Keratinocyte (primary cell): Measurements from ENCODE around the gene BCAR3. TPM values are rescaled to one million over a fixed set of nuclear protein-coding genes. Genes with fewer than 3 reads are reported as not detected.

Experiments
- DNase-seq: peaks from one replicate; pipeline ENCODE4 v3.0.0-alpha.2; 2011; ENCODE audit warnings: low read depth, missing footprints, low spot score
- FAIRE-seq: peaks from 2 replicates; lab custom pipeline; 2011; peaks lifted over from hg19 to GRCh38; lab: Jason Lieb, UNC
- H2AFZ ChIP-seq: 2 replicates; pipeline ENCODE4 v1.6.0; 2012; ENCODE audit warnings: low read length, control low read depth, inconsistent platforms; ENCODE audit not compliant: control insufficient read depth
- H3K27ac ChIP-seq: 2 replicates; pipeline ENCODE4 v1.5.1; 2011; ENCODE audit warnings: low read length; ENCODE audit not compliant: control insufficient read depth, insufficient read depth
- H3K27me3 ChIP-seq: 3 replicates; pipeline ENCODE4 v1.6.0; 2011; ENCODE audit warnings: low read length; ENCODE audit not compliant: control insufficient read depth, insufficient read depth; ENCODE audit errors: extremely low read depth
- H3K36me3 ChIP-seq, 2 experiments: 2 replicates in 1 of 2; 3 replicates in 1 of 2; pipeline ENCODE4 v1.5.1; 2011; ENCODE audit warnings: low read length in 2 of 2, mild to moderate bottlenecking in 1 of 2; ENCODE audit not compliant: control insufficient read depth in 2 of 2, insufficient read depth in 2 of 2; ENCODE audit errors: extremely low read depth in 1 of 2
- H3K4me1 ChIP-seq: 3 replicates; pipeline ENCODE4 v1.5.1; 2011; ENCODE audit warnings: low read length; ENCODE audit not compliant: control insufficient read depth, insufficient read depth; ENCODE audit errors: extremely low read depth
- H3K4me2 ChIP-seq: 3 replicates; pipeline ENCODE4 v1.6.0; 2011; ENCODE audit warnings: low read depth, low read length; ENCODE audit not compliant: control insufficient read depth, insufficient read depth; ENCODE audit errors: extremely low read depth
- H3K4me3 ChIP-seq, 3 experiments: fragments of 200-600 bp in 1 of 3; sonication (generic) in 1 of 3; 2 replicates in 2 of 3; 3 replicates in 1 of 3; pipeline ENCODE4 v1.5.1; 2011 to 2016; ENCODE audit warnings: low read length in 3 of 3, mild to moderate bottlenecking in 3 of 3, control low read depth in 2 of 3, inconsistent platforms in 1 of 3, low read depth in 1 of 3, mixed read lengths in 1 of 3, mixed run types in 1 of 3, moderate library complexity in 1 of 3; ENCODE audit not compliant: control insufficient read depth in 2 of 3, insufficient read depth in 2 of 3; ENCODE audit errors: extremely low read depth in 1 of 3
- H3K79me2 ChIP-seq: 2 replicates; pipeline ENCODE4 v1.6.0; 2012; ENCODE audit warnings: low read length; ENCODE audit not compliant: control insufficient read depth, insufficient read depth
- H3K9ac ChIP-seq: 3 replicates; pipeline ENCODE4 v1.6.0; 2011; ENCODE audit warnings: low read length; ENCODE audit not compliant: control insufficient read depth, insufficient read depth; ENCODE audit errors: extremely low read depth
- H3K9me1 ChIP-seq: 3 replicates; pipeline ENCODE4 v1.6.0; 2011; ENCODE audit warnings: low read length; ENCODE audit not compliant: control insufficient read depth, insufficient read depth; ENCODE audit errors: extremely low read depth
- H3K9me3 ChIP-seq: 2 replicates; pipeline ENCODE4 v1.5.1; 2012; ENCODE audit warnings: low read depth, low read length; ENCODE audit not compliant: control insufficient read depth
- H4K20me1 ChIP-seq: 3 replicates; pipeline ENCODE4 v1.6.0; 2011; ENCODE audit warnings: low read length; ENCODE audit not compliant: control insufficient read depth, insufficient read depth; ENCODE audit errors: extremely low read depth
- CTCF ChIP-seq, 3 experiments: IDR thresholded peaks in 1 of 3; conservative IDR thresholded peaks in 1 of 3; optimal IDR thresholded peaks in 1 of 3; 2 replicates in 2 of 3; 3 replicates in 1 of 3; pipeline versions ENCODE3 to v1.5.1; 2011; ENCODE audit warnings: low read length in 3 of 3, mild to moderate bottlenecking in 3 of 3, moderate library complexity in 2 of 3, control low read depth in 1 of 3, inconsistent platforms in 1 of 3; ENCODE audit not compliant: insufficient read depth in 2 of 3; ENCODE audit errors: extremely low read depth in 1 of 3
- EZH2 ChIP-seq: IDR thresholded peaks from one replicate; pipeline ENCODE4 v1.6.1; 2012; ENCODE audit warnings: inconsistent platforms, mild to moderate bottlenecking, low read length, moderate library complexity
- dilution Hi-C: fragments of 300-500 bp; cut with MboI; formaldehyde crosslinking; loops from one replicate; pipeline ENCODE4 v1.7.0; 2020; ENCODE audit warnings: low sequenced_read_pairs; ENCODE audit not compliant: extremely low pct_ligation_motif_present
- polyA plus RNA-seq, 5 experiments: library from polyadenylated mRNA; depleted of rRNA in 3 of 5; stranded (reverse) in 3 of 5; stranded (forward) in 1 of 5; unstranded in 1 of 5; fragments of >200 nt; gene quantifications; 1 replicate in 1 of 5; 2 replicates in 3 of 5; 3 replicates in 1 of 5; pipeline versions ENCODE4 v1.2.1 to v1.2.3, GENCODE V29; 2011 to 2012; ENCODE audit warnings: missing spikeins in 2 of 5, low read depth in 1 of 5, low replicate concordance in 1 of 5

Gene BCAR3
- polyA plus RNA-seq, 1 donor (not counting 4 experiments of a cell fraction or from before 2014, with no cell fraction given) = 77.2 TPM

DNA sequence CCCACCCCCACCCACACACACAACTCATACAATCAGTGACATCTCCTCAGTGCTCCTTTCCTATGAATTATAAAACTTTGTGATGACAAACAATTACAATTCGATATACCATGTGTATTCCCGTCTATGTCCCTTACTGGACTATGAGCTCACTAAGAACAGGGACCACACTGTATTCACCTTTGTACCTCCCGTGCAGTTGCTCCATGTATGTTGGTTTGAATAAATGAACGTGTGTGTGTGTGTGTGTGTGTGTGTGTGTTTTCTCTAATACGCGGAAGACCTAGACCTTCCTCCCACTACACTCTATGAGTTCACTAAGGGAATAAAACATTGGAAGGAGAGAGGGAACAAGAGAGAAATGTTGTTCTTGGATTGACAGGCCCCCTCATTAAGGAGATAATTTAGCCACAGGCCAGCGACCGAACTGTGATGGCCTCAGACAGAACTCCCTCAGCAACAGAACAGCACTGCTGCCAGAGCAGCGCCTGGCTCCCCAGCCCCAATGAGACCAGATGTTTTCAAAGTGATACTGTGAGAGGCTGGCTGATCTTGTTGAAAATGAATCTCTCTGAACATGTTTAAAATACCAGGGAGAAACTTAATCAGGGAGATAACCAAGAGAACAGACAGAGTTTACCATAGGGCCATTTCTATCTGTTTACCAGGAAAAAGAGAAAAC lies 21.7 kb downstream of the BCAR3 start:
- Histone ChIP-seq H3K9ac (no peak overlapping the region), H3K36me3 (peaks cover 22 to 48% of the 10 kb centered on the region in 2 experiments), H3K27ac (no peak overlapping the region), H3K4me2 (no peak overlapping the region), H2AFZ (no peak overlapping the region), H3K4me1 (peaks cover 32% of the 10 kb centered on the region), H3K27me3 (no peaks in the 10 kb centered on the region), H3K4me3 (no peak overlapping the region), H3K79me2 (peaks cover 92% of the 10 kb centered on the region), H3K9me3 (no peaks in the 10 kb centered on the region), H3K9me1 (peaks cover 4% of the 10 kb centered on the region), H4K20me1 (peaks cover 19% of the 10 kb centered on the region)
- TF ChIP-seq CTCF (optimal IDR thresholded peaks at IDR 0.05 in 1 of 3, IDR thresholded peaks at IDR 0.05 in 1 of 3, conservative IDR thresholded peaks at IDR 0.05 in 1 of 3; ENCODE audit: extremely low read depth in 1 of 3, insufficient read depth in 2 of 3, low read length in 3 of 3) (no peak), EZH2 (no peak)
- dilution Hi-C loops = no loop called here
- no peak for DNase-seq
- FAIRE-seq = no peak

GRCh38 chr1:93658188-93658587 lies 23.4 kb downstream of the BCAR3 start:
- no peaks in the 10 kb centered on the region for H3K27me3 ChIP-seq
- H4K20me1 ChIP-seq = peaks cover 29% of the 10 kb centered on the region
- no peak overlapping the region for H3K27ac ChIP-seq
- no peaks in the 10 kb centered on the region for H3K9me3 ChIP-seq
- H3K4me1 ChIP-seq = peaks cover 16% of the 10 kb centered on the region
- dilution Hi-C loops = no loop called here
- DNase-seq (no peak), FAIRE-seq (no peak)
- H2AFZ ChIP-seq = no peak overlapping the region
- H3K4me2 ChIP-seq = no peak overlapping the region
- TF ChIP-seq EZH2 = no peak
- no peak for TF ChIP-seq CTCF (optimal IDR thresholded peaks at IDR 0.05 in 1 of 3, IDR thresholded peaks at IDR 0.05 in 1 of 3, conservative IDR thresholded peaks at IDR 0.05 in 1 of 3; ENCODE audit: extremely low read depth in 1 of 3, insufficient read depth in 2 of 3, low read length in 3 of 3)
- H3K4me3 ChIP-seq = no peak overlapping the region
- H3K9me1 ChIP-seq = peaks cover 8% of the 10 kb centered on the region
- no peak overlapping the region for H3K9ac ChIP-seq
- peaks cover 27 to 56% of the 10 kb centered on the region in 2 experiments for H3K36me3 ChIP-seq
- H3K79me2 ChIP-seq = peaks cover 99% of the 10 kb centered on the region
